Cardiac atrium fibroblast (primary cell): ENCODE measurements around the gene LYZL4. TPM values are rescaled to one million over a fixed set of nuclear protein-coding genes. Genes with fewer than 3 reads are reported as not detected.

ENCODE experiments used
- total RNA-seq: library from RNA; depleted of rRNA; stranded (reverse); fragments of >200 nt; gene quantifications from 2 replicates; pipeline ENCODE4 v1.2.3, GENCODE V29; 2015

The LYZL4 gene
- total RNA-seq, result not detected in 2 replicates

GRCh38 chr3:42410370-42411131, at the start of gene LYZL4:
LYZL4 (minus strand) TSS chr3:42410610; CDS start chr3:42407251, 3,359 bp downstream.

Other genes starting within 250 kb of the LYZL4 start
- gene CCK, start 144.4 kb downstream of the LYZL4 start, total RNA-seq, result not detected in 2 replicates
- gene VIPR1, start 92.0 kb upstream of the LYZL4 start, total RNA-seq, result 8.5 and 16.8 TPM in 2 replicates
- gene SEC22C, start 171.4 kb upstream of the LYZL4 start, total RNA-seq, result 75.6 and 78.7 TPM in 2 replicates
- gene SS18L2, start 180.2 kb upstream of the LYZL4 start, total RNA-seq, result 14.4 and 24.8 TPM in 2 replicates
- 19.1 and 22.0 TPM in 2 replicates for gene NKTR, start 190.1 kb upstream of the LYZL4 start, total RNA-seq
- 20.2 and 23.5 TPM in 2 replicates for gene ZBTB47, start 243.1 kb upstream of the LYZL4 start, total RNA-seq